ENCODE results near the gene CCDC167.
"Not testable (repeated sequence)": the region's sequence is repeated elsewhere in the genome, so short reads cannot be mapped to it uniquely, and the experiment has no call there.

Gene CCDC167

GRCh38 chr6:37507077-37507476 is 7.4 kb upstream of the CCDC167 start:
- DNase-seq = no peak

GRCh38 chr6:37506479-37506878 is 6.8 kb upstream of the CCDC167 start:
- no peak for DNase-seq

GRCh38 chr6:37504024-37504423 is 4.3 kb upstream of the CCDC167 start:
- DNase-seq = no peak

GRCh38 chr6:37503309-37503965 is 3.7 kb upstream of the CCDC167 start:
- no peak for DNase-seq

- no peak for DNase-seq
Observed at GRCh38 chr6:37502703-37503291, 3.1 kb upstream of the CCDC167 start.

- DNase-seq = no peak
Observed at GRCh38 chr6:37501632-37502491, 2.2 kb upstream of the CCDC167 start.

GRCh38 chr6:37500904-37501303 is 1.2 kb upstream of the CCDC167 start:
- not testable (repeated sequence) for DNase-seq

GRCh38 chr6:37500294-37500608 is 558 bp upstream of the CCDC167 start:
- no peak for DNase-seq

- DNase-seq = no peak
Observed at GRCh38 chr6:37496951-37497885, 2.5 kb downstream of the CCDC167 start.

- DNase-seq = no peak
Observed at GRCh38 chr6:37495244-37495934, 4.3 kb downstream of the CCDC167 start.

- DNase-seq = no peak
Observed at GRCh38 chr6:37493661-37493995, 6.1 kb downstream of the CCDC167 start.

- no peak for DNase-seq
Observed at GRCh38 chr6:37492991-37493660, 6.6 kb downstream of the CCDC167 start.

GRCh38 chr6:37492236-37492972 is 7.3 kb downstream of the CCDC167 start:
- no peak for DNase-seq

- DNase-seq = no peak
Observed at GRCh38 chr6:37491830-37492208, 7.9 kb downstream of the CCDC167 start.

- no peak for DNase-seq
Observed at GRCh38 chr6:37491171-37491829, 8.4 kb downstream of the CCDC167 start.

- DNase-seq = no peak
Observed at GRCh38 chr6:37490536-37491170, 9.0 kb downstream of the CCDC167 start.

- no peak for DNase-seq
Observed at GRCh38 chr6:37489697-37490336, 9.9 kb downstream of the CCDC167 start.

GRCh38 chr6:37488476-37488875 is 11.2 kb downstream of the CCDC167 start:
- DNase-seq = no peak

GRCh38 chr6:37487591-37488380 is 11.9 kb downstream of the CCDC167 start:
- DNase-seq = no peak

Measured in hippocampal formation (tissue), 2 donors.